ENCODE data around the gene MRPS23.

MRPS23 gene

DNA sequence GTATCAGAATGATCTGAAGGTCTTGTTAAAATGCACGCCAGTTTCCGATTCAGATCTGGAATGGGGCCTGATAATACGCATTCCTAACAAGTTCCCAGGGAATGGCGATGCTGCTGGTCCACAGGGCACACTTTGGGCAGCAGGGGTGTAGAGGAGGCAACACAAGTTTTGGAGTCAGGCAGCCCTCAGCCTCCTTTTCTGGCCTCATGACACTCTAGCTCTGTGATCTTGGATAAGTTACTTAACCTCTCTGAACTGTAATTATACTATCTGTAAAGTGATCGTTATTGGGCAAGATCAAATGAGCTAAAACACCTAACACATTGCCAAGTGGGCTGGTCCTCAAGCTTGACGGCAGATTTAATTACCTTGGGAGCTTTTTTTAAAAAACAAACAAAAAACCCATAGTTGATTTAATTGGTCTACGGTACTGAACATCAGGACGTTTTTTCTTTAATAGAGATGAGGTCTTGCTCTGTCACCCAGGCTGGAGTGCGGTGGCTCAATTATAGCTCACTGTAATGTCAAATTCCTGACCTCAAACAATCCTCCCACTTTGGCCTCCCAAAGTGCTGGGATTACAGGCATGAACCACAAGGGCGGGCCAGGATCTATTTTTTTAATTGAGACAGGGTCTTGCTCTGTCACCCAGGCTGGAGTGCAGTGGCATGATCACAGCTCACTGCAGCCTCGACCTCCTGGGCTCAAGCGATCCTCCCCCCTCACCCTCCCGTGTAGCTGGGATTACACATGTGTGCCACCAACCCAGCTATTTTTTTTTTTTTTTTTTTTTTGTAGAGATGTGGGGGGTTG lies 10.0 kb upstream of the MRPS23 start:
- CTCF ChIA-PET, result interaction anchor here (0.6 to 17.6 kb wide), 25 partner anchors 10 to 457 kb away, joined by 3 to 434 read pairs (median 4); partner anchors contain the start of genes CUEDC1 and VEZF1
- H3K4me1 ChIP-seq (ENCODE audit: control insufficient read depth, insufficient read depth, low read length), result peaks cover 4% of the 10 kb centered on the region; the same call in 1 of the 2 replicates

DNA sequence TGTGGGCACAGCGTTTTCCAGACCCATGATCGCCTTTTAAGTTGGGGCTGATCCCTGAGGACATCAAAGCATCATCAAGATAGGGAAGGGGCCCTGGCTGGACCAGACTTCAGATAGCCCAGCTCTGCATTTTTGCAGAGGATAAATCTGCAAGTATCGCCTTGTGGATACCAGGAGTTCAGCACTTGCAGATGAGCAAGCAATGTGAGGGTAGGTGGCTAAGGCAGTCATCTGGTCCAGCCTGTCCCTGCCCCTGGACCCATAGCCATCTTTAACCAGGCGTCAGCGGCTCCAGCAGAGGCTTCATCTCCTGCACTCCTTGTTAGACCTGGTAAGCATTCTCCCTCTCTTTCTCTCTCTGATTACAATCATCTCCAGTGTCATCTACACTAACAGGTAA lies 9.0 kb upstream of the MRPS23 start:
- H3K27ac ChIP-seq (ENCODE audit: extremely low read depth, low read depth, low read length), result no peak overlapping the region
- CTCF ChIA-PET, result interaction anchor here (0.5 to 17.6 kb wide), 31 partner anchors 9 to 458 kb away, joined by 3 to 434 read pairs (median 5); partner anchors contain the start of genes MRPS23, SRSF1 and VEZF1
- H3K4me3 ChIP-seq (ENCODE audit: low read depth, low read length), result no peak overlapping the region
- POLR2A ChIA-PET, result interaction anchor here (0.8 to 4.2 kb wide), 6 partner anchors 15 to 148 kb away, joined by 3 to 49 read pairs (median 6); partner anchors contain the start of gene SRSF1
- H3K9me3 ChIP-seq (ENCODE audit: control insufficient read depth, insufficient read depth, low read depth, low read length), result no peaks in the 10 kb centered on the region
- H3K36me3 ChIP-seq (ENCODE audit: control insufficient read depth in 2 of 2, insufficient read depth in 1 of 2, low read length in 2 of 2), result no peaks in the 10 kb centered on the region
- peaks cover 4% of the 10 kb centered on the region; the same call in 1 of the 2 replicates for H3K4me1 ChIP-seq (ENCODE audit: control insufficient read depth, insufficient read depth, low read length)
- TF ChIP-seq ZNF202 (tag by site-specific recombination; IDR thresholded peaks at IDR 0.05; ENCODE audit: borderline replicate concordance) (no peak), ZSCAN16 (tag by site-specific recombination; IDR thresholded peaks at IDR 0.05) (no peak), ZNF19 (tag by site-specific recombination; IDR thresholded peaks at IDR 0.05; ENCODE audit: low read depth) (no peak), ZFP69B (tag by site-specific recombination; IDR thresholded peaks at IDR 0.05) (no peak), ZNF785 (tag by site-specific recombination; IDR thresholded peaks at IDR 0.05) (no peak), ZNF214 (tag by site-specific recombination; IDR thresholded peaks at IDR 0.05; ENCODE audit: borderline replicate concordance) (no peak), ZNF670 (tag by site-specific recombination; IDR thresholded peaks at IDR 0.05; ENCODE audit: low read depth) (no peak), ZFP37 (tag by site-specific recombination; IDR thresholded peaks at IDR 0.05) (no peak), ZNF223 (tag by site-specific recombination; IDR thresholded peaks at IDR 0.05) (no peak), ZNF426 (tag by site-specific recombination; IDR thresholded peaks at IDR 0.05) (no peak), ZNF585B (tag by site-specific recombination; IDR thresholded peaks at IDR 0.05) (no peak)
- TF ChIP-seq, protein P1, sequence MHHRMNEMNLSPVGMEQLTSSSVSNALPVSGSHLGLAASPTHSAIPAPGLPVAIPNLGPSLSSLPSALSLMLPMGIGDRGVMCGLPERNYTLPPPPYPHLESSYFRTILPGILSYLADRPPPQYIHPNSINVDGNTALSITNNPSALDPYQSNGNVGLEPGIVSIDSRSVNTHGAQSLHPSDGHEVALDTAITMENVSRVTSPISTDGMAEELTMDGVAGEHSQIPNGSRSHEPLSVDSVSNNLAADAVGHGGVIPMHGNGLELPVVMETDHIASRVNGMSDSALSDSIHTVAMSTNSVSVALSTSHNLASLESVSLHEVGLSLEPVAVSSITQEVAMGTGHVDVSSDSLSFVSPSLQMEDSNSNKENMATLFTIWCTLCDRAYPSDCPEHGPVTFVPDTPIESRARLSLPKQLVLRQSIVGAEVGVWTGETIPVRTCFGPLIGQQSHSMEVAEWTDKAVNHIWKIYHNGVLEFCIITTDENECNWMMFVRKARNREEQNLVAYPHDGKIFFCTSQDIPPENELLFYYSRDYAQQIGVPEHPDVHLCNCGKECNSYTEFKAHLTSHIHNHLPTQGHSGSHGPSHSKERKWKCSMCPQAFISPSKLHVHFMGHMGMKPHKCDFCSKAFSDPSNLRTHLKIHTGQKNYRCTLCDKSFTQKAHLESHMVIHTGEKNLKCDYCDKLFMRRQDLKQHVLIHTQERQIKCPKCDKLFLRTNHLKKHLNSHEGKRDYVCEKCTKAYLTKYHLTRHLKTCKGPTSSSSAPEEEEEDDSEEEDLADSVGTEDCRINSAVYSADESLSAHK (tag by site-specific recombination; IDR thresholded peaks at IDR 0.05), result no peak
- TF ChIP-seq, protein P2, sequence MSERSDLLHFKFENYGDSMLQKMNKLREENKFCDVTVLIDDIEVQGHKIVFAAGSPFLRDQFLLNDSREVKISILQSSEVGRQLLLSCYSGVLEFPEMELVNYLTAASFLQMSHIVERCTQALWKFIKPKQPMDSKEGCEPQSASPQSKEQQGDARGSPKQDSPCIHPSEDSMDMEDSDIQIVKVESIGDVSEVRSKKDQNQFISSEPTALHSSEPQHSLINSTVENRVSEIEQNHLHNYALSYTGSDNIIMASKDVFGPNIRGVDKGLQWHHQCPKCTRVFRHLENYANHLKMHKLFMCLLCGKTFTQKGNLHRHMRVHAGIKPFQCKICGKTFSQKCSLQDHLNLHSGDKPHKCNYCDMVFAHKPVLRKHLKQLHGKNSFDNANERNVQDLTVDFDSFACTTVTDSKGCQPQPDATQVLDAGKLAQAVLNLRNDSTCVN (tag by site-specific recombination; optimal IDR thresholded peaks at IDR 0.05), result no peak
- TF ChIP-seq, protein P3, sequence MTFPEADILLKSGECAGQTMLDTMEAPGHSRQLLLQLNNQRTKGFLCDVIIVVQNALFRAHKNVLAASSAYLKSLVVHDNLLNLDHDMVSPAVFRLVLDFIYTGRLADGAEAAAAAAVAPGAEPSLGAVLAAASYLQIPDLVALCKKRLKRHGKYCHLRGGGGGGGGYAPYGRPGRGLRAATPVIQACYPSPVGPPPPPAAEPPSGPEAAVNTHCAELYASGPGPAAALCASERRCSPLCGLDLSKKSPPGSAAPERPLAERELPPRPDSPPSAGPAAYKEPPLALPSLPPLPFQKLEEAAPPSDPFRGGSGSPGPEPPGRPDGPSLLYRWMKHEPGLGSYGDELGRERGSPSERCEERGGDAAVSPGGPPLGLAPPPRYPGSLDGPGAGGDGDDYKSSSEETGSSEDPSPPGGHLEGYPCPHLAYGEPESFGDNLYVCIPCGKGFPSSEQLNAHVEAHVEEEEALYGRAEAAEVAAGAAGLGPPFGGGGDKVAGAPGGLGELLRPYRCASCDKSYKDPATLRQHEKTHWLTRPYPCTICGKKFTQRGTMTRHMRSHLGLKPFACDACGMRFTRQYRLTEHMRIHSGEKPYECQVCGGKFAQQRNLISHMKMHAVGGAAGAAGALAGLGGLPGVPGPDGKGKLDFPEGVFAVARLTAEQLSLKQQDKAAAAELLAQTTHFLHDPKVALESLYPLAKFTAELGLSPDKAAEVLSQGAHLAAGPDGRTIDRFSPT (tag by site-specific recombination; IDR thresholded peaks at IDR 0.05), result no peak
- TF ChIP-seq, protein P4, sequence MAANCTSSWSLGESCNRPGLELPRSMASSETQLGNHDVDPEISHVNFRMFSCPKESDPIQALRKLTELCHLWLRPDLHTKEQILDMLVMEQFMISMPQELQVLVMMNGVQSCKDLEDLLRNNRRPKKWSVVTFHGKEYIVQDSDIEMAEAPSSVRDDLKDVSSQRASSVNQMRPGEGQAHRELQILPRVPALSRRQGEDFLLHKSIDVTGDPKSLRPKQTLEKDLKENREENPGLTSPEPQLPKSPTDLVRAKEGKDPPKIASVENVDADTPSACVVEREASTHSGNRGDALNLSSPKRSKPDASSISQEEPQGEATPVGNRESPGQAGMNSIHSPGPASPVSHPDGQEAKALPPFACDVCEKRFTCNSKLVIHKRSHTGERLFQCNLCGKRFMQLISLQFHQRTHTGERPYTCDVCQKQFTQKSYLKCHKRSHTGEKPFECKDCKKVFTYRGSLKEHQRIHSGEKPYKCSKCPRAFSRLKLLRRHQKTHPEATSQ (tag by site-specific recombination; IDR thresholded peaks at IDR 0.05), result no peak
- TF ChIP-seq, protein P5, sequence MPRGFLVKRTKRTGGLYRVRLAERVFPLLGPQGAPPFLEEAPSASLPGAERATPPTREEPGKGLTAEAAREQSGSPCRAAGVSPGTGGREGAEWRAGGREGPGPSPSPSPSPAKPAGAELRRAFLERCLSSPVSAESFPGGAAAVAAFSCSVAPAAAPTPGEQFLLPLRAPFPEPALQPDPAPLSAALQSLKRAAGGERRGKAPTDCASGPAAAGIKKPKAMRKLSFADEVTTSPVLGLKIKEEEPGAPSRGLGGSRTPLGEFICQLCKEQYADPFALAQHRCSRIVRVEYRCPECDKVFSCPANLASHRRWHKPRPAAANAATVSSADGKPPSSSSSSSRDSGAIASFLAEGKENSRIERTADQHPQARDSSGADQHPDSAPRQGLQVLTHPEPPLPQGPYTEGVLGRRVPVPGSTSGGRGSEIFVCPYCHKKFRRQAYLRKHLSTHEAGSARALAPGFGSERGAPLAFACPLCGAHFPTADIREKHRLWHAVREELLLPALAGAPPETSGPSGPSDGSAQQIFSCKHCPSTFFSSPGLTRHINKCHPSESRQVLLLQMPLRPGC (tag by site-specific recombination; IDR thresholded peaks at IDR 0.05), result no peak

More for the DNA sequence above, 10.0 kb upstream of the MRPS23 start:
- 0 out of 2 replicates have a peak, but pooled peaks have one; percentile 5 for TF ChIP-seq ZFHX2 (tag by site-specific recombination; conservative IDR thresholded peaks at IDR 0.05)
- TF ChIP-seq GLIS1 (tag by site-specific recombination; IDR thresholded peaks at IDR 0.05), result peak; percentile 69
- peak; percentile 49; the same call in 1 of the 2 replicates for TF ChIP-seq SP7 (tag by site-specific recombination; IDR thresholded peaks at IDR 0.05)
- TF ChIP-seq ZNF768 (tag by site-specific recombination; IDR thresholded peaks at IDR 0.05), result peak; percentile 66; the same call in 1 of the 2 replicates
- TF ChIP-seq EGR2 (tag by site-specific recombination; IDR thresholded peaks at IDR 0.05; ENCODE audit: low read depth), result no peak
- peak; percentile 45; the same call in 1 of the 2 replicates for TF ChIP-seq WT1 (tag by site-specific recombination; IDR thresholded peaks at IDR 0.05)
- POLR2A ChIA-PET, result interaction anchor here (0.6 to 4.2 kb wide), 11 partner anchors 9 to 147 kb away, joined by 3 to 49 read pairs (median 7); partner anchors contain the start of genes MRPS23 and SRSF1
- H3K9me3 ChIP-seq (ENCODE audit: control insufficient read depth, insufficient read depth, low read depth, low read length), result no peaks in the 10 kb centered on the region
- H3K27ac ChIP-seq (ENCODE audit: extremely low read depth, low read depth, low read length), result no peak overlapping the region
- H3K4me3 ChIP-seq (ENCODE audit: low read depth, low read length), result no peak overlapping the region
- no peaks in the 10 kb centered on the region; a peak in 1 of 3 replicates for H3K36me3 ChIP-seq (ENCODE audit: control insufficient read depth in 2 of 2, insufficient read depth in 1 of 2, low read length in 2 of 2)
